Measurements from ENCODE around the gene ZNF324.

GRCh38 chr19:58522709-58523108, 55.8 kb downstream of the ZNF324 start:
- no peak for TF ChIP-seq EZH2 (IDR thresholded peaks at IDR 0.05; ENCODE audit: borderline replicate concordance, low read length)
- no peak for TF ChIP-seq CTCF (IDR thresholded peaks at IDR 0.05; ENCODE audit: low read length)

Data from OCI-LY1 (cell line).